Measurements from ENCODE around the gene CNTROB.

The CNTROB gene

GRCh38 chr17:7971651-7972050, 39.6 kb downstream of the CNTROB start (continued):
- TF ChIP-seq ZSCAN4 (tag by site-specific recombination; IDR thresholded peaks at IDR 0.05) (no peak), ZNF202 (tag by site-specific recombination; IDR thresholded peaks at IDR 0.05; ENCODE audit: borderline replicate concordance) (no peak), ZNF274 (IDR thresholded peaks at IDR 0.05; ENCODE audit: low read length) (no peak), ZNF274 (tag by site-specific recombination; IDR thresholded peaks at IDR 0.05; ENCODE audit: borderline replicate concordance) (no peak), ZNF776 (tag by site-specific recombination; IDR thresholded peaks at IDR 0.05; ENCODE audit: borderline replicate concordance) (no peak), ZNF146 (tag by site-specific recombination; IDR thresholded peaks at IDR 0.05) (no peak), ZNF184 (tag by site-specific recombination; IDR thresholded peaks at IDR 0.05) (no peak)

GRCh38 chr17:7972131-7972785, 40.3 kb downstream of the CNTROB start:
- Histone ChIP-seq H3K4me3 (ENCODE audit: low read depth, low read length) (no peak overlapping the region), H3K27ac (ENCODE audit: extremely low read depth, low read depth, low read length) (no peak overlapping the region), H3K9me3 (ENCODE audit: control insufficient read depth, insufficient read depth, low read depth, low read length) (no peaks in the 10 kb centered on the region), H3K4me1 (ENCODE audit: control insufficient read depth, insufficient read depth, low read length) (no peaks in the 10 kb centered on the region), H3K36me3 (ENCODE audit: control insufficient read depth in 2 of 2, insufficient read depth in 1 of 2, low read length in 2 of 2) (no peaks in the 10 kb centered on the region)
- ChIA-PET CTCF (interaction anchor here (0.6 to 4.3 kb wide), 11 partner anchors 9 to 927 kb away, joined by 3 to 28 read pairs (median 4); no protein-coding TSS in a partner anchor), POLR2A (interaction anchor here (0.6 kb wide), 1 partner anchor 900 kb away, joined by 3 read pairs; no protein-coding TSS in a partner anchor)
- no peak for TF ChIP-seq ZNF169 (tag by site-specific recombination; IDR thresholded peaks at IDR 0.05)
- TF ChIP-seq MEIS1 (CRISPR knock-in tag; IDR thresholded peaks at IDR 0.05; ENCODE audit: borderline replicate concordance) = no peak
- no peak for TF ChIP-seq ZNF114 (tag by site-specific recombination; IDR thresholded peaks at IDR 0.05)
- TF ChIP-seq ZNF623 (tag by site-specific recombination; IDR thresholded peaks at IDR 0.05) = no peak
- no peak for TF ChIP-seq GFI1B (tag by site-specific recombination; IDR thresholded peaks at IDR 0.05)
- no peak for TF ChIP-seq ZNF157 (tag by site-specific recombination; IDR thresholded peaks at IDR 0.05)
- TF ChIP-seq, protein P1, sequence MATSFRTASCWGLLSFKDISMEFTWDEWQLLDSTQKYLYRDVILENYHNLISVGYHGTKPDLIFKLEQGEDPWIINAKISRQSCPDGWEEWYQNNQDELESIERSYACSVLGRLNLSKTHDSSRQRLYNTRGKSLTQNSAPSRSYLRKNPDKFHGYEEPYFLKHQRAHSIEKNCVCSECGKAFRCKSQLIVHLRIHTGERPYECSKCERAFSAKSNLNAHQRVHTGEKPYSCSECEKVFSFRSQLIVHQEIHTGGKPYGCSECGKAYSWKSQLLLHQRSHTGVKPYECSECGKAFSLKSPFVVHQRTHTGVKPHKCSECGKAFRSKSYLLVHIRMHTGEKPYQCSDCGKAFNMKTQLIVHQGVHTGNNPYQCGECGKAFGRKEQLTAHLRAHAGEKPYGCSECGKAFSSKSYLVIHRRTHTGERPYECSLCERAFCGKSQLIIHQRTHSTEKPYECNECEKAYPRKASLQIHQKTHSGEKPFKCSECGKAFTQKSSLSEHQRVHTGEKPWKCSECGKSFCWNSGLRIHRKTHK (tag by site-specific recombination; IDR thresholded peaks at IDR 0.05) = no peak
- TF ChIP-seq, protein P2, sequence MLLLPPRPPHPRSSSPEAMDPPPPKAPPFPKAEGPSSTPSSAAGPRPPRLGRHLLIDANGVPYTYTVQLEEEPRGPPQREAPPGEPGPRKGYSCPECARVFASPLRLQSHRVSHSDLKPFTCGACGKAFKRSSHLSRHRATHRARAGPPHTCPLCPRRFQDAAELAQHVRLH (tag by site-specific recombination; IDR thresholded peaks at IDR 0.05) = no peak
- no peak for TF ChIP-seq ZXDB (tag by site-specific recombination; IDR thresholded peaks at IDR 0.05)
- no peak for TF ChIP-seq ZNF600 (tag by site-specific recombination; IDR thresholded peaks at IDR 0.05)
- TF ChIP-seq PBX3 (CRISPR knock-in tag; IDR thresholded peaks at IDR 0.05) = no peak
- TF ChIP-seq MYNN (tag by site-specific recombination; IDR thresholded peaks at IDR 0.05; ENCODE audit: borderline replicate concordance) = no peak
- no peak for TF ChIP-seq KLF8 (tag by site-specific recombination; IDR thresholded peaks at IDR 0.05)
- no peak for TF ChIP-seq ZNF624 (tag by site-specific recombination; IDR thresholded peaks at IDR 0.05)
- TF ChIP-seq BCL11B (tag by site-specific recombination; IDR thresholded peaks at IDR 0.05; ENCODE audit: low read depth) = no peak

Data from HEK293 (cell line).